Hepatic stellate cell (primary cell): Measurements from ENCODE around the gene DNTTIP2.
"Not testable (repeated sequence)": the region's sequence is repeated elsewhere in the genome, so short reads cannot be mapped to it uniquely, and the experiment has no call there.

ENCODE experiments used
- DNase-seq: peaks from one replicate; pipeline ENCODE4 v3.0.0; 2011; ENCODE audit warnings: low spot score

DNTTIP2 gene

GRCh38 chr1:93877529-93877928 lies 1.5 kb downstream of the DNTTIP2 start:
- no peak for DNase-seq

DNA sequence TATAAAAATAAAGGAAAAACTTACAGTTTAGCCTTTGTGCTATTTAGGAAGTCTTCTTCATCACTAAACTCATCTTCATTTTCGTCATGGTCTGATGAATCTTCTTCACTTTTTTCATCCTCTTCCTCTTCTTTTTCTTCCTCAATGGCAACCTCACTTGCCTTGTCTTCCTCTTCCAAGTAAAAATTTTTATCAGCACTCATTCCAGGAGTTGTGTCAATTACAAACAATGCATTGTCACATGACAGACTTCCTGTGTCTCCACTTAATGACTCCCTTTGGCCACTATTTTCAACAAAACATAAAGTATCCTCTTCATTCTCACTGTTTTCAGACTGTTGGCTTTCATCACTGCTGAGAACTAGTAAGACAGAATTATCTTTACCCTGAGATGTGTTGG lies 2.8 kb downstream of the DNTTIP2 start:
- DNase-seq, result no peak

- DNase-seq, result peak; percentile 26
These were observed 4.9 kb downstream of the DNTTIP2 start for GRCh38 chr1:93874025-93874651.

DNA sequence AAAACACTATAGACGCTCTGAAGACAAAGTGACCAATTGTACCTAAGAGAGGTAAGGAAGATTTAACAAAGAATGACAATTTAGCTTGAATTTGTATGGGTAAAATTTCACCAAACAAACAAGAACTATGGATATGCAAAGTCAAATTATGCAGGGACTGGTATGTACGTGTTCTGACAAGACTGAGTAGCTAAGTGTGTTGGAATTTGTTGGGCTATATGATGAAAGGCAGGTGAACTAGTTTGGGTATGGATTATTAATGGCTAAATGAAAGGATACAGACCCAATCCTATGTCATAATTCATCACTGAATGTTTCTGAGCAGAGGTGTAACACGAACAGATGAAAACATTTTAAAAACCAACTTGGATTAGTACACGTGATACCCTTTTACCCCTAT lies 7.6 kb downstream of the DNTTIP2 start:
- DNase-seq, result no peak

- no peak for DNase-seq
These were observed 9.4 kb downstream of the DNTTIP2 start for GRCh38 chr1:93869653-93870052.

DNA sequence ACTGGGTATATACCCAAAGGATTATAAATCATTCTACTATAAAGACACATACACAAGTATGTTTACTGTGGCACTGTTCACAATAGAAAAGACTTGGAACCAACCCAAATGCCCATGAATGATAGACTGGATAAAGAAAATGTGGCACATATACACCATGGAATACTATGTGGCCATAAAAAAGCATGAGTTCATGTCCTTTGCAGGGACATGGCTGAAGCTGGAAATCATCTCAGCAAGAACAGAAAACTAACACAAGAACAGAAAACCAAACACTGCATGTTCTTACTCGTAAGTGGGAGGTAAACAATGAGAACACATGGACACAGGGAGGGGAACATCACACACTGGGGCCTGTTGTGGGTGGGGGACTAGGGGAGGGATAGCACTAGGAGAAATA lies 10.5 kb downstream of the DNTTIP2 start:
- DNase-seq, result not testable (repeated sequence)

DNA sequence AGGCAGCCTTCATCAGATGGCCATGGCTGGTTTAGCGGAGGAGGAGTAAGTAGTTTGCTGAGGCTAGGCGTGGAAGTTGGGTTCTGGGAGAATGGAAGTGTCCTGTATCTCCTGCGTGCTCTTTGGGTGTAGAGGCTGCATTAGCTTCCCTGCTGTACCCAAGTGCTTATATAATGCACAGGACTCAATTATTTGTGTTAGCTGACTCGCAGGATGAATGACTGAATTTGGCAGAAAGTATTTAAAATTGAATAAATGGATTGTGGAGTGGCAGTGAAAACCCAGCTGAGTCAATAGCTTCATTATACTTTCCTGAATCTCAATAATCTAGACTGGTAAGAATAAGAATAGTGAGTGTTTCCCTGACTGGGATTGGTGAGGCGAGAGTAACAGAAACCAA lies 13.8 kb downstream of the DNTTIP2 start:
- DNase-seq, result no peak

- no peak for DNase-seq
These were observed 14.8 kb downstream of the DNTTIP2 start for GRCh38 chr1:93864175-93864574.

DNA sequence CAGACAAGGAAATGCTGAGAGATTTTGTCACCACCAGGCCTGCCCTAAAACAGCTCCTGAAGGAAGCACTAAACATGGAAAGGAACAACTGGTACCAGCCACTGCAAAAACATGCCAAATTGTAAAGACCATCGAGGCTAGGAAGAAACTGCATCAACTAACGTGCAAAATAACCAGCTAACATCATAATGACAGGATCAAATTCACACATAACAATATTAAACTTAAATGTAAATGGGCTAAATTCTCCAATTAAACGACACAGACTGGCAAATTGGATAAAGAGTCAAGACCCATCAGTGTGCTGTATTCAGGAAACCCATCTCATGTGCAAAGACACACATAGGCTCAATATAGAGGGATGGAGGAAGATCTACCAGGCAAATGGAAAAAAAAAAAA lies 21.4 kb downstream of the DNTTIP2 start:
- not testable (repeated sequence) for DNase-seq

- DNase-seq, result not testable (repeated sequence)
These were observed 23.0 kb downstream of the DNTTIP2 start for GRCh38 chr1:93855983-93856382.

DNA sequence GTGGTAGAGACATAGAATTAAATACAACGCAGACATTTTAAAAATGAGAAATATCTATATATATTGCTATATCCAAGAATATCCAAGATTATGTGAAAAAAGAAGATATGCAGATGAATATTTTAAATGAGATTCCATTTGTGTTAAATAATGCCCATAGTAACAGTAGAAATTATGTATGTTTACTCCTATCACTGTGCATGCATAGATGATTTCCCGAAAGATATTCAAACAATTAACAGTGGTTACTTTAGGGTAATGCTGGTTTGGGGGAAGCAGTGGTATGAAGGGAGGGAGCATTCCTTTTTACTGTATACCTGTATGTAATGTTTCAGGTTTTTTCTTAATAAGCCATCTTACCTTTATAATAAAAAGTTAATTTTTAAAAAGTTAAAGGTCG lies 25.1 kb downstream of the DNTTIP2 start:
- no peak for DNase-seq

GRCh38 chr1:93851878-93852277 lies 27.1 kb downstream of the DNTTIP2 start:
- DNase-seq, result no peak

GRCh38 chr1:93851327-93851712 lies 27.7 kb downstream of the DNTTIP2 start:
- DNase-seq, result no peak

GRCh38 chr1:93850687-93851326 lies 28.2 kb downstream of the DNTTIP2 start:
- not testable (repeated sequence) for DNase-seq

DNA sequence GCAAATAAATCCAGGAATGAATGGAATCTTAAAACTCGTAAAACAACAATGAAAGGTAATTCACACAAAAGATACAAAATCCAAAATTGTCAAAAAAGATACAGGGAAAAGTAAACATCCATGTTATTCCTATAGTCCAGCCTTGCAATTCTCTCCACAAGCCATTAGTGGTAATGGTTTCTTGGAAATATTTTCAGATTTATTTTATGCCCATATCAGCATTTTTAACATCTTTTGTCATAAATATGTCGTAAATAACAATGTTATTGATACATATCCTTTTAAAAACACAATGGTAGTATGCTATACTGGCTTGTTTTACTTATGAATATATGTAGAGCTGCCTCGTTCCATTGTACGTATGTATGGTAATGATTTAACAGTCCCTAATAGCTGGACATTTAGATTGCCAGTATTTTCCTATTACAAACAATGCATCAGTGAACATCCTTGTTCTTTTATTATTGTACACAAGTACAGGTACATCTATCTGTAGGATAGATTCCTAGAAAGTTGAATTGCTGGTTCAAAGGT lies 30.6 kb downstream of the DNTTIP2 start:
- DNase-seq, result no peak

GRCh38 chr1:93847811-93848288 lies 31.2 kb downstream of the DNTTIP2 start:
- DNase-seq, result peak; percentile 71

- peak; percentile 78 for DNase-seq
These were observed 31.8 kb downstream of the DNTTIP2 start for GRCh38 chr1:93846992-93847810.

DNA sequence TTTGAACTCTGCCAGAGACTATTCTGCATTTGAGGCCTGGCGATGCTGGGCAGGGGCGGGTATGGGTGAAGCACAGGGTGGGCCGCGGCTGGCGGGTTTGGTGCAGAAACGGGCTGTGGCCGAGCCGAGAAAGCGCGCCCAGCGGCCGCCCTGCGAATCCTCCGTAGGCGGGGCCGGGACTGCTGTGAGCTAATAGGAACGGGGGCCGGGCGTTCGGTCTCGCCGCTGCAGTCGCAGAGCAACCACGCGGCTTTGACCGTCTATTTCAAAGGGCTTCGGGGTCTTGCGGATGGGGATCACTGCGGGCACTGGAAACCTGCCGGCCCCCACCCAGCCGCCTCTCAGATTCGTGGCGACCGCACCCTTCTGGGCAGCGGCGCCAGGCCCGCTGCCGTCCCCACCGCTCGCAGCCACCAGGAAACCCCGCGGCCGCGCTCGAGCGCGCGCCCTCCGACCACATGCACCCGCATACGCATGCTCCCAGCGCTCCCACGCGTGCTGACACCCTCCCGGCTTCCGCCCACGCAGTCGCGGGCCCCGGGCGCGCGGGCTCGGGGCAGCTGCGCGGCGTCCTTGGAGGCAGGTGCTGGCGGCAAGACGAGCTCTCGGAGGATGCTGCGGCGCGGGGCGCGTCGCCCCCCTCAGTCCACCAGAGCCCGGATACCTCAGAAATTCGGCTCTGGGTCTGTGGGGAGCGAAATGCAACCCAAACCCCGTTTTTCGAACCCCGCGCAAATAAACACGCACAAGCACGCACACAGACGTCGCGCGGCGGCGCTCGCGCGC lies 32.6 kb downstream of the DNTTIP2 start:
- DNase-seq, result peak; percentile 83

GRCh38 chr1:93845538-93846205 lies 33.3 kb downstream of the DNTTIP2 start:
- DNase-seq, result peak; percentile 78

- DNase-seq, result peak; percentile 62
These were observed 34.6 kb downstream of the DNTTIP2 start for GRCh38 chr1:93844262-93845045.
